ACHN (cell line): ENCODE data around the gene MAU2.

Experiments
- DNase-seq: peaks from one replicate; pipeline ENCODE4 v3.0.0-alpha.2; 2015
- in situ Hi-C: cut with HindIII; loops from 2 replicates; pipeline ENCODE4 v1.10.0; 2017; ENCODE audit warnings: low sequenced_read_pairs, low pct_ligation_motif_present, low pct_unique_long_range_greater_than_20kb

MAU2 gene

GRCh38 chr19:19399733-19400433 lies 79.3 kb downstream of the MAU2 start:
- DNase-seq = no peak

DNA sequence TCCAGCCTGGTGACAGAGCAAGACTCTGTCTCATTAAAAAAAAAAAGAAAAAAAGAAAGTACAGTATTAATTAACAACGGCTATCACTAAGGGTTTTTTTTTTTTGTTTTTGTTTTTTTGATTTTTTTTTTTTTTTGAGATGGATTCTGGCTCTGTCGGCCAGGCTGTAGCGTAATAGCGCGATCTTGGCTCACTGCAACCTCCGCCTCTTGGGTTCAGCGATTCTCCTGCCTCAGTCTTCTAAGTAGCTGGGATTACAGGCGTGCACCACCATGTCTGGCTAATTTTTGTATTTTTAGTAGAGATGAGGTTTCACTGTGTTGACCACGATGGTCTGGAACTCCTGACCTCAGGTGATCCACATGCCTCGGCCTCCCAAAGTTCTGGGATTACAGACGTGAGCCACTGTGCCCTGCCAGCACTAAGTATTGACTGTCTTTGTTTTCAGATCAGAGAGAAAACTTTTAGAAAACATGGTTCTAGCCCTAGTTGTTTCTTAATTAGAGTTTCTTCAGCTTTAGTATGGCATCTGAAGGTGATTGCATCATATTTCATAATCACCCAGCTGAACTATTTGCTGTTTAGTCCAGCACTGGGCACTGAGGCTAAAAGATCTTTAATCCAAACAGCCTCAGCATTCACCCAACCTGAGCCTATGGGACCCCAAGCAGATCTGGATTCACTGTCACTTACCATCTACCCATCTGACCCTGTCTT lies 82.2 kb downstream of the MAU2 start:
- in situ Hi-C loops = no loop called here
- no peak for DNase-seq

More at GRCh38 chr19:19399733-19400433, 79.3 kb downstream of the MAU2 start:
- in situ Hi-C loops = no loop called here

DNA sequence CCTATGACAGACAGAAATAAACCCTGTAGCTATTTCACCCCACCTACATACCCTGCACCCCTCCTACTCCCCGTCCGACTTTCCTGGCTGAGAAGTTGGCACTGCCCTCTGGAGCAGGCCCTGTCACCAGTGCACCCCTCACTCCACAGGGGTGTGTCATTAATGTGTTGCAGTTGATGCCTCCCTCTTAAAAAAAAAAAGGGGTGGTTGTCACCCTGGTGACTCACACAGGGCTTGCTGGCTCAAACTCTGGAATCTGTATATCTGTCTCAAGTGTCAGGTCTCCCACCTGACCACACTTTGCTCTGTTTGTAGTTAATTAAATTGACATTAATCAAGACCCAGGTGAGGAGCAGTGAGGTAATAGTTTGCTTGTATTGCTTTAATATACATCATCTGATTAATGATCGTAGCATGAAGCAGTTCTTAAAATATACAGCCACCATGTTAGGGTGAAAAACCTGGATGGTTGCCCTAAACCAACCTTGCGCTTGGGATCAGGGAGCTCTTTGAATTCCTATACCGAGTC lies 82.8 kb downstream of the MAU2 start:
- peak; percentile 27 for DNase-seq
- in situ Hi-C loops = no loop called here

GRCh38 chr19:19404879-19405860 lies 84.5 kb downstream of the MAU2 start, which contains the start of gene GATAD2A:
TSS of gene GATAD2A (plus strand) at chr19:19405675. CDS start at chr19:19465346, 59,671 bp downstream.
- in situ Hi-C loops = no loop called here

DNA sequence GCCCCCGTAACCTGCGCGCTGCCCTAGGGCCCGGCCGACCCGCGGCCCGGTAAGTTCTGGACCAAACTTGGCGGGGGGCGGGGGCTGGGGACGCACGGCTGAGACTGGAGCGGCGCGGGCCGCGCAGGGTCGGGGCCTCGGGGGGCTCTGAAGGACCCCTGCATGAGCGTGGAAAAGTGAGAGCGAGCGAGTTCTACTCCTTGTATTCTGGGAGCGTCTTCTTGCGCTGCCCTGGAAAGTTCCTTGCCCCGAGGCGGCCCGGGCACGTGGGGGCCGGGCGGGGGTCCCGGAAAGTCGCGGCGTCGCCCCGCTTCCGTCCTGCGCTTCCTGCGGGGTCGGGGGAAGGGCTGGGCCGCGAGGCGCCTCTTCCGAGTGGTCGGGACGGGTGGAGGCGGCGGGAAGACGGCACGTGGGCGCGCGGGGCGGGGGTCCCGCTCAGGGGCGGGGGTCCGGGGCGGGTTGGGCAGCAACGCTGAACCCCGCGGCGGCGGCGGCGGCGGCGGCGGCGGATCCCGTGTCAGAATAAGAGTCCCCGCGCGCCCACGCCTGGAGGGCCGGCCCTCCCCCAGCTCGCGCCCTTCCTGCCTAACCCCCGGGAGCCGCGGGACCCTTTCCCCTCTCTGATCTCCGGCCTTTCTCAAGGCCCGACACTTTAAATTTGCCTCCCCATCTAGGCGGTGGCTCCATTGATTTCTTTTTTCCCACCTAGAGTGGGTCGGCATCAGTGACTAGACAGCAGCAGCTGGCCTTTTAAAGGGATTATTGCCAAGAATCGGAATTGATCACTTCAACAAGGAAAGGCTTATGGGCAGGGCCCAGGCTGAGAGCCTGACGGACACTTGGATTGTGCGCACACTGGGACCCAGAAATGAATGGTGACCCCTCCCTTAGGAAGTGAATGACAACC lies 85.6 kb downstream of the MAU2 start:
- in situ Hi-C loops = no loop called here
- DNase-seq = peak; percentile 33

More at GRCh38 chr19:19404879-19405860, 84.5 kb downstream of the MAU2 start, which contains the start of gene GATAD2A:
- DNase-seq = peak; percentile 85

DNA sequence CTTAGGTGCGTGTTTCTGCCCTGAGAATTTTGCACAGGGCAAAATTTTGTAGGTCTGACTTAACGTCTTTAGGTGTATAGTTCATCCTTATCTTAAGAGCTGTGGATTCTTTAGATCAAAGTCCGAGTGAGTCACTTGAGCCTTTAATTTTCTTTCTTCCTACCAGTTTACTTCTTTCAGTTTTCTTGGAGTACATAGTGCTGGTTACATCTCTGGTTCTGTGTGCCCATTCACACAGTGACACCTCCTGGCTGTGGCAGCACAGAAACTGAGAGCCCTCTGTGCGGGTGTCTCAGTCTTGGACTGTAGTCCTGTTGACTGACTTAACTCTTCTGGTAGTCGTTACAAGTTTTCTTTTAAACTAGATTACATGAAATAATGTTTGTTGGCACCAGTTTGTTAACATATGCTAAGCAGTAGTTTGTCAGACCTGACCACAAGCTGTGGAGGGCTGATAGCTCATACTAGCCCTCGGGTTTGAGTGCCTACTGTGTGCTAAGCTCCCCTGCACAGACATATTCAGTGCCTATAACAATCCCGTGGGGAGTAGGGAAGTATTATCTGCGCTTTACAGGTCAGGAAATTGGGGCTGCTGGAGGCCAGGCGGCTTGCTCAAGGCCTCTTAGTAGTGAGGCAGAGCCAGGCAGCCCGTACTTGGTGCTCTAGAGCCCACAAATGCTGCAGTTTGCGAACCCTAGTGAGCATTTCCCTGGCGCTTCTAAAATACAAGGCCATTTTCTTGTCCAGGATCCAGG lies 86.4 kb downstream of the MAU2 start:
- DNase-seq = peak; percentile 45
- in situ Hi-C loops = no loop called here

- in situ Hi-C loops = no loop called here
- DNase-seq = no peak
These were observed 87.0 kb downstream of the MAU2 start for GRCh38 chr19:19407633-19407930.
